GM11168 (cell line): ENCODE data around the gene IFNGR2.
"Not testable (repeated sequence)": the region's sequence is repeated elsewhere in the genome, so short reads cannot be mapped to it uniquely, and the experiment has no call there.

Experiments
- in situ Hi-C: fragments of 300-500 bp; cut with MboI; formaldehyde crosslinking; loops from one replicate; pipeline ENCODE4 v1.12.0; 2022; ENCODE audit warnings: low sequenced_read_pairs; ENCODE audit not compliant: unreplicated experiment

The IFNGR2 gene

DNA sequence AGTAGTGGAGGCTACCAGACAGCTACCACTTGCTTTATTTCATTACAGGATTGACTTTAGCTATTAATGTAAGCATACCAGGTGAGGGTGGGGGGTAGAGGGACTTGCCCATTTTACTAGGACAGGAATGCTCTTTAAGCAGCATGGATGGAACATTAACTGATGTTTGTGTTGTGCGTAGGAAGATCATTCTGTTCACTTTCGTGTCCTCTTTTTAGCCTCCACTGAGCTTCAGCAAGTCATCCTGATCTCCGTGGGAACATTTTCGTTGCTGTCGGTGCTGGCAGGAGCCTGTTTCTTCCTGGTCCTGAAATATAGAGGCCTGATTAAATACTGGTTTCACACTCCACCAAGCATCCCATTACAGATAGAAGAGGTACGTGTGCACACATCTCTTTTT, 29.3 kb downstream of the IFNGR2 start:
- in situ Hi-C loops: no loop called here

DNA sequence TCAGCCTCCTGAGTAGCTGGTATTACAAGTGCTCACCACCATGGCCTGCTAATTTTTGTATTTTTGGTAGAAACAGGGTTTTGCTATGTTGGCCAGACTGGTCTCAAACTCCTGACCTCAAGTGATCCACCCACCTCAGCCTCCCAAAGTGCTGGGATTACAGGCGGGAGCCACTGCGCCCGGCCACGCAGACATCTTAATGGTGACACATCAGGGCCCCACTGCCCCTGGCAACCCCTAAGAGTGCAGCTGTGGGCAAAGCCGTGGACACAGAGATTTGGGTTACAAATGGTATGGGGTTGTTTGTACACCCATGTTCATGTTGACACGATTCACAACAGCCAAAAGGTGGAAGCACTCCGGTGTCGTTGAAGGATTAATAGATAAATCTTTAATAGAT, 29.8 kb downstream of the IFNGR2 start:
- in situ Hi-C loops: no loop called here

DNA sequence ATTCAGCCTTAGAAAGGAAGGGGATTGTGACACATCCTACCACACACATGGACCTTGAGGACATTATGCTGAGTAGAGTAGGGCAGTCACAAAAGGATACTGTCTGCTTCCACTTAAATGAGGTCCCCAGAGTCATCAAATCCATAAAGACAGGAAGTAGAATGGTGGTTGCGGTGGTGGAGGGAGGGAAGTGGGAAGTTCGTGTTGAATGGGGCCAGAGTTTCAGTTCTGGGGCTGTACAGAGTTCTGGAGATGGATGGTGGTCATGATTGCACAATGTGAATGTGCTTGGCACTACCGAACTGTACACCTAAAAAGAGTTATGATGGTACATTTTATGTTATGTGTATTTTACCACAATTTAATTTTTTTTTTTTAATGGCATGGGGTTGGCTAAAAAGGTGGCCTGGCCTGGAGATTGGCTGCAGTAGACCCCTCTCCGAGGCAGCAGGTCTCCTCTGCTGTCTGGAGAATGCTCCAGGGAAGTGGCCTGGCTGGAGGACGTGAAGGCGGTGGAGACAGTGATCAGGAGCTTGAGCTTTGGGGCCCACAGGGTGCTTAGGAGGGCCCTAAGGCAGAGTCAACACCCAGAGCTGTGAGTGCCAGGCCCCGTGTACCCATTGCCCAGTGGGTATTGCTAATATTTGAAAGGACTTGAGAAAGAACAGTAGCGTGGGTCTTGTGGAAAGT, 30.4 kb downstream of the IFNGR2 start:
- in situ Hi-C loops: no loop called here

DNA sequence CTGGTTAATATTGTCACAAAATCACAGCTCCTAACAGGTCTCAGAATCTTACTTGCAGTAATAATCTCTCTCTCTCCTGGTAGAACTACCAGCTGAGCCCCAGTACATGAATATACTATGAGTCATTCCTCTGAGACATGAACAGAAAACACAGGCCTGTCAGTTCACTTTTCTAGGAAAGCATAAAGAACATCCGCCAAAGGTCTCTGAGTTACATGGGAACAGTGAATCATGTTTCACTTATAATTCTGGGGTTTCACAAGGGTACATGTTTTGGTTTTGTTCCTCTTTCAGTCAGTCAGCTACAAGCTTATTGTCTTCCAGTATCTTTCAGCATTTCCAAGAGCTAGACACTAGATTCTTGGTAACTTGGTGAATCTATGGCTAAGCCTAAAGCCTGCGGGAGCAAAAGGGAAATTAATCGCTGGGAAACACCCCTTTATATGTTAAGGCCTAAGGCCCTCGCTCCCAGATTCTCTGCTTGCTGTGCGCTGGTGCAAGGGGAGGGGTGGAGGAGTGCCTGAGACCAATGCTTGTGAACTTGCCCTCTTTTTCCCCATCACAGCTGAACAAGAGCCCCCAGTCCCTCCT, 31.7 kb downstream of the IFNGR2 start:
- in situ Hi-C loops: no loop called here

DNA sequence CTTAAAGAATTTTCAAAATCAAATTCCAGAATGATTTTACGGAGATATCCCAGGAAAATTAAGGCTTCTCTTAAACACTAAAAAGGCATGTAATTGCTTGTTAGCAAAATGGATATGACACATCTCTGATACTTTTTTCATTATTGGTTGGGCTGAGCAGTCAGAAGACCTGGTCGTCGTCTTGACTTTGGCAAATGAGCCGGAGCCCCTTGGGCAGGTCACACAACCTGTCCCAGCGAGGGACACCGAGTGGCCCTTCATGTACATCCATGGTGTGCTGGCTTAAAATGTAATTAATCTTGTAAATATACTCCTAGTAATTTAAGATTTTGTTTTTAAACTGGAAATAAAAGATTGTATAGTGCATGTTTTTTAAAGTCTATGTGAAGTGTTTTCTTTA, 33.9 kb downstream of the IFNGR2 start:
- in situ Hi-C loops: no loop called here

GRCh38 chr21:33441489-33442477, 38.6 kb downstream of the IFNGR2 start:
- in situ Hi-C loops: loop anchor here (10.0 kb wide), 1 partner anchor 77 kb away; no protein-coding TSS in a partner anchor

DNA sequence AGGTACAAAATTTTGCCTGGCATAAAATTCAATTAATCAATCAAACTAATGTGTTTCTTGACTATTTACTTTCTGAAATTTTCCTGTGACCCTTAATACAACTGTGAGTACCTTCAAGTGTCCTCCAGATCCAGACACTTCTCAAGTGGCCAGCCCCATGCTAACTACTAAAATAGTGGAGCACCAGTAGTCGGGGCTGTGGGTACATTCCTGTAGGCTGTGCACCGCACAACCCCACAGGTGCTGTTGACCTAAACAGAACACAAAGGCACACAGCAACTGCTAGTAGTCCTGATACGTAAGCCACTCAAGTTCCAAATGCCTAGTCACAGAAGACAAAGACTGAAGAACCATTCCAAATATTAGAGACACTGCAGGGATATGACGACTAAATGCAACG, 40.0 kb downstream of the IFNGR2 start:
- in situ Hi-C loops: loop anchor here (10.0 kb wide), 1 partner anchor 78 kb away; no protein-coding TSS in a partner anchor

DNA sequence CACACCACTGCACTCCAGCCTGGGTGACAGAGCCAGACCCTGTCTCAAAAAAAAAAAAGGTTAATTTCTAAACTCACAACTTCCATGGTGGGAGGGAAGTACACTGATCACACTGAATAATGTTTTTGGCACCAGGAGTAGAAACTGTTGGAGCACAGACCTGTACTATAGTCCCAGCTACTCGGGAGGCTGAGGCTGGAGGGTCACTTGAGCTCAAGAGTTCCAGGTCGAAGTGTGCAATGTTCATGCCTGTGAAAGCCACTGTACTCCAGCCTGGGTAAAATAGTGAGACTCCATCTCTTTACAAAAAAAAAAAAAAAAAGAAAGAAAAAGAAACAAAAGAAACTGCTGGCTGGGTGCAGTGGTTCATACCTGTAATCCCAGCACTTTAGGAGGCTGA, 41.3 kb downstream of the IFNGR2 start:
- in situ Hi-C loops: loop anchor here (10.0 kb wide), 1 partner anchor 80 kb away; no protein-coding TSS in a partner anchor

- in situ Hi-C loops: loop anchor here (10.0 kb wide), 1 partner anchor 82 kb away; no protein-coding TSS in a partner anchor
These were observed 43.4 kb downstream of the IFNGR2 start for GRCh38 chr21:33446620-33447019.

GRCh38 chr21:33449616-33450015, 46.4 kb downstream of the IFNGR2 start:
- in situ Hi-C loops: loop anchor here (5.0 to 10.0 kb wide), 2 partner anchors 85 to 247 kb away; no protein-coding TSS in a partner anchor

DNA sequence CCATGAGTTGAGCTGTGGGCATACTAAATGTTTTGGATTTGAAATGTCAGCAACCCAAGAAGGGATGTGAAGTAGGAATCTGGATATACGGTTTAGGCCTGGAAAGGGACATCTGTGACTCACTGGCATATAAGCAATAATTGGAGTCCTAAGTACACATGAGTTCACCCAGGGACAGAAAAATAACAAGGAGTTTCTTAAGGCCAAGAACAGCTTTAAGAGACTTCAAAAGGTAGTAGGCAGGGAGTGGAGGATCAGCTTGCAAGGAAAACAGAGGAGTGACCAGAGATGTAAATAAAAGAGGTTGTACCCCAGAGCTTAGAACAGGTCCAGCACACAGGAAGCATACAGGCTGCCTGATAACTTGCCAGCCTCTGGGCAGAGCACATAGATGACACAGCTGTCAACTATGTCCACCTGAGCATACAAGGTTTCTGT, 48.4 kb downstream of the IFNGR2 start:
- in situ Hi-C loops: loop anchor here (5.0 kb wide), 1 partner anchor 249 kb away; no protein-coding TSS in a partner anchor

DNA sequence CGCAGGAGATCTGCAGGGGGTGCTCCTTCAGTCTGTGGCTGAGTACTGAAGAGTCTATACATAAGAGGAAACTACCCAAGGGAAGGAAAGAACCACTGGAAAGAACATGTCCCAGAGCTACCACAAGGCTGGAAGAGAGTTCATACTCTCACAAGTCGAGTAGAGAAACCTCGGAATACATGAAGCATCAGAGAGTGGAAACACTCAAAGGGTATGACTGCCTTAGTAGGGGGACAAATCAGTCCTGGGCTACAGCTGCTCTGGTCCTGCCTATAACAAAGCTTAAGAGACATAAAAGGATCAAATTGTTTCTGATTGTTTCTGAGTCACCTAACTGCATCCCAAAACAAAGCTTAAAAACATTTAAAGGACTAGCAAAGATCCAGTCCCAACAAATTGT, 49.1 kb downstream of the IFNGR2 start:
- in situ Hi-C loops: loop anchor here (5.0 kb wide), 1 partner anchor 250 kb away; no protein-coding TSS in a partner anchor

DNA sequence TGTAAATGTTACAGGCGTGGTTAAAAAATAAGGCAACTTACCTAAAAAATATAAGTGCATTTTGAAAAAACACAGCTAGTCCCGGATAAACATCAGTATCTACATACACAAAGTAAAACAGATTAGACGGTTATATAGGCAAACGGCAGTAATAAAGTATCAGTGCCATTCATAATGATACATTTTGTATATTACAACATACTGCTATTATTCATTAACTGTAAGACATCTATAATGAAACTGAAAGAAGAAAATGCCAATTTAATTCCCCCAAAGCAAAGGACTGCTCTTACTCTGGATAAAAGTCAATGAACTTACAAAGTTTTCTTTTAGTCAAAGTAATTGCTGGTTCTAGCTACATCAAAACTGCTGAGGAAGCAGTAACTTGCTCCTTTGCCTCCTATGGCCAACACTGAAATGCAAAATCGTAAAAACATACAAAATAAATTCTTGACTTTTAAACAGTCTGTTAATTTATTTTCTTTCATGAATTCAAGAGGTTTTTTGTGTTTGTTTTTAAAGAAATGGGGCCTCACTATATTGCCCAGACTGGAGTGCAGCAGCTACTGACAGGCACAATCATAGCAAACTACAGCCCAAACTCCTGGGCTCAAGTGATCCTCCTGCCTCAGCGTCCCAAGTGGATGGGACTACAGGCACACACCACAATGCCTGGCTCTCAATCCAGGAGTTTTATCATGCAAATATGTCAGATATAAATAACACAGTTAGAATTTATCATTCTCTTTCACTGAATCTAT, 52.7 kb downstream of the IFNGR2 start:
- in situ Hi-C loops: no loop called here

DNA sequence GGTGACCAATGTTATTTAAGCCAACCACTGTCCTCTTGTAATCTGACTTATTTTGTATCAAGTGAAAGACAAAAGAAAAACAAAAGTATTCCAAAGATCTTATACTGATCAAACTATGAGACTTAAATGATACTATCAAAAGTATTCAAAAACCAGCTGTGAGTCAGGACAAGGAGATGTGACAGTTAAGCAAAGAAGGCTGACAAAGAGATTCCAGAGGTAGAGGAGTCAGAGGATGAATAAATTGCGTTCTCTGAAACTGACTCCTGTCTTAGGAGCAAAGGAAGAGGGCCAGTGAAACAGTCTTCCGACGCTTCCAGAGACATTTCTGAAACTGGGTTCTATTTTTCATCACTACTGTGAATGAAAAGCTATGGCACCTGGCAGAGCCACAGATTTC, 55.6 kb downstream of the IFNGR2 start:
- in situ Hi-C loops: no loop called here

- in situ Hi-C loops: no loop called here
These were observed 58.5 kb downstream of the IFNGR2 start for GRCh38 chr21:33461538-33462250.

GRCh38 chr21:33469183-33469582, 66.0 kb downstream of the IFNGR2 start:
- in situ Hi-C loops: not testable (repeated sequence)

- in situ Hi-C loops: no loop called here
These were observed 67.5 kb downstream of the IFNGR2 start for GRCh38 chr21:33470701-33471100.

GRCh38 chr21:33473344-33473743, 70.1 kb downstream of the IFNGR2 start:
- in situ Hi-C loops: no loop called here

DNA sequence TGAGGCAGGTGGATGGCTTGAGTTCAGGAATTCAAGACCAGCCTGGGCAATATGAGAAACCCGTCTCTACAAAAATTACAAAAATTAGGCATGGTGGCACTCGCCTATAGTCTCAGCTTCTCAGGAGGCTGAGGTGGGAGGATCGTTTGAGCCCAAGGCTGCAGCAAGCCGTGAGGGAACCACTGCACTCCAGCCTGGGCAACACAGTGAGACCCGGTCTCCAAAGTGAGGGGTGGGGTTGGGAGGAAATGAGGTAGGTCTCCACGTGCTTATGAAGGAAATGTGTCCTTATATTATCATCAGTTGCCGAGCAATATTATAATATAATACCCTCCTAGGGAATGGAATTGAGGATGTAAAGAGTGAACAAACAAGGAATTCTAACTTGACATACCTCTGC, 73.9 kb downstream of the IFNGR2 start:
- in situ Hi-C loops: no loop called here
